Hepatocyte (in vitro differentiated cells): ENCODE results near the gene NKX2-1.

Source experiments
- EZH2phosphoT487 ChIP-seq: fragments of 200-600 bp; sonication (generic); IDR thresholded peaks from one replicate; pipeline ENCODE4 v1.6.1; 2018; ENCODE audit warnings: antibody characterized with exemption, mild to moderate bottlenecking, low read depth, moderate library complexity; ENCODE audit not compliant: unreplicated experiment, severe bottlenecking
- TF ChIP-seq, protein P1 (sequence below): fragments of 200-600 bp; sonication (generic); IDR thresholded peaks from 2 replicates; pipeline ENCODE4 v1.5.1; 2016; ENCODE audit warnings: antibody characterized with exemption, mild to moderate bottlenecking; ENCODE audit not compliant: poor library complexity

DNA sequence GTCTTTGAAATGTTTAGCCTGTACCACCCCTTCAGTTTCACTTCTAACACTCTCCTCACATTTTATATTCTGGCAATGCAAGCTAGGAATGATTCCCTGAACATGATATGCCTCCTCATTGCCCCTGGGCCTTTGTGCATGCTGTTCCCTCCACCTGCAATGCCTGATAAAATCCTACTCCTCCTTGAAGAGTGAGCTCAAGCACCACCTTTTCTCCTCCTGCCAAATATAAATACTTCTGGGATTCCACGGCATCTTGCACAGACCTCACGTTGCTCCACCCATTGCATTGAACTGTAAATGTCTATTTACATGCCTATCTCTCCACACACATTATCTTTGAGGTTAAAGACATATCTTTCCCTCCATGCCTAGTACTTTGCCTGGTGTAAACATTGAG, 21.1 kb downstream of the NKX2-1 start:
- TF ChIP-seq, protein P1, sequence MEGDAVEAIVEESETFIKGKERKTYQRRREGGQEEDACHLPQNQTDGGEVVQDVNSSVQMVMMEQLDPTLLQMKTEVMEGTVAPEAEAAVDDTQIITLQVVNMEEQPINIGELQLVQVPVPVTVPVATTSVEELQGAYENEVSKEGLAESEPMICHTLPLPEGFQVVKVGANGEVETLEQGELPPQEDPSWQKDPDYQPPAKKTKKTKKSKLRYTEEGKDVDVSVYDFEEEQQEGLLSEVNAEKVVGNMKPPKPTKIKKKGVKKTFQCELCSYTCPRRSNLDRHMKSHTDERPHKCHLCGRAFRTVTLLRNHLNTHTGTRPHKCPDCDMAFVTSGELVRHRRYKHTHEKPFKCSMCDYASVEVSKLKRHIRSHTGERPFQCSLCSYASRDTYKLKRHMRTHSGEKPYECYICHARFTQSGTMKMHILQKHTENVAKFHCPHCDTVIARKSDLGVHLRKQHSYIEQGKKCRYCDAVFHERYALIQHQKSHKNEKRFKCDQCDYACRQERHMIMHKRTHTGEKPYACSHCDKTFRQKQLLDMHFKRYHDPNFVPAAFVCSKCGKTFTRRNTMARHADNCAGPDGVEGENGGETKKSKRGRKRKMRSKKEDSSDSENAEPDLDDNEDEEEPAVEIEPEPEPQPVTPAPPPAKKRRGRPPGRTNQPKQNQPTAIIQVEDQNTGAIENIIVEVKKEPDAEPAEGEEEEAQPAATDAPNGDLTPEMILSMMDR, result no peak
- no peak for TF ChIP-seq EZH2phosphoT487
